IPS DF 4.7 (cell line): ENCODE data around the gene DNAJB11.
A peak's percentile ranks its signal among the peaks of the same experiment; 100 is the strongest.
"Not testable (repeated sequence)": the region's sequence is repeated elsewhere in the genome, so short reads cannot be mapped to it uniquely, and the experiment has no call there.

Experiments used
- DNase-seq: peaks from one replicate; pipeline ENCODE4 v3.0.0-alpha.2; 2013; ENCODE audit warnings: low spot score; ENCODE audit errors: extremely low read depth

The DNAJB11 gene

GRCh38 chr3:186570096-186570940 is at the start of gene DNAJB11:
TSS of gene DNAJB11 (plus strand) at chr3:186570720. CDS start at chr3:186570898, 178 bp downstream.
- peak; percentile 99 for DNase-seq

GRCh38 chr3:186520957-186521842 is 49.3 kb upstream of the DNAJB11 start:
- no peak for DNase-seq

GRCh38 chr3:186523022-186523421 is 47.5 kb upstream of the DNAJB11 start:
- DNase-seq: no peak

GRCh38 chr3:186523434-186523833 is 47.1 kb upstream of the DNAJB11 start:
- no peak for DNase-seq

GRCh38 chr3:186524616-186525015 is 45.9 kb upstream of the DNAJB11 start:
- no peak for DNase-seq

- no peak for DNase-seq
Measured at GRCh38 chr3:186525369-186526255, 44.9 kb upstream of the DNAJB11 start.

- DNase-seq: no peak
Measured at GRCh38 chr3:186526256-186526606, 44.3 kb upstream of the DNAJB11 start.

- DNase-seq: no peak
Measured at GRCh38 chr3:186529201-186529999, 41.1 kb upstream of the DNAJB11 start.

- DNase-seq: no peak
Measured at GRCh38 chr3:186530415-186530814, 40.1 kb upstream of the DNAJB11 start.

GRCh38 chr3:186531694-186532093 is 38.8 kb upstream of the DNAJB11 start:
- not testable (repeated sequence) for DNase-seq

- DNase-seq: no peak
Measured at GRCh38 chr3:186532598-186533072, 37.9 kb upstream of the DNAJB11 start.

GRCh38 chr3:186534113-186534669 is 36.3 kb upstream of the DNAJB11 start:
- DNase-seq: no peak

- DNase-seq: no peak
Measured at GRCh38 chr3:186536883-186537844, 33.4 kb upstream of the DNAJB11 start.

- no peak for DNase-seq
Measured at GRCh38 chr3:186538779-186539178, 31.7 kb upstream of the DNAJB11 start.

GRCh38 chr3:186540221-186540834 is 30.2 kb upstream of the DNAJB11 start:
- peak; percentile 66 for DNase-seq

- no peak for DNase-seq
Measured at GRCh38 chr3:186540835-186541226, 29.7 kb upstream of the DNAJB11 start.

- DNase-seq: no peak
Measured at GRCh38 chr3:186544281-186544680, 26.2 kb upstream of the DNAJB11 start, which contains the start of gene CRYGS. TSS of gene CRYGS (minus strand) at chr3:186544380. CDS start at chr3:186544326, 54 bp downstream.

- no peak for DNase-seq
Measured at GRCh38 chr3:186549497-186549896, 21.0 kb upstream of the DNAJB11 start.
